CD14-positive monocyte (primary cell): ENCODE measurements around the gene CMTM8. TPM values are rescaled to one million over a fixed set of nuclear protein-coding genes. Genes with fewer than 3 reads are reported as not detected.

Experiments used
- DNase-seq, 3 donors: peaks; one replicate each; pipeline ENCODE4 v3.0.0-alpha.2; 2011 to 2022
- H2AFZ ChIP-seq: 2 replicates; pipeline ENCODE4 v1.6.0; 2012; ENCODE audit warnings: mild to moderate bottlenecking, low read depth, low read length, inconsistent platforms; ENCODE audit not compliant: insufficient read depth, poor library complexity, severe bottlenecking
- H3K27ac ChIP-seq, 2 donors: 1 replicate in 1 of 2; 2 replicates in 1 of 2; pipeline ENCODE4 v1.5.1; 2012 to 2013; ENCODE audit warnings: low read length in 2 of 2, control low read depth in 1 of 2, inconsistent platforms in 1 of 2, low read depth in 1 of 2, mild to moderate bottlenecking in 1 of 2
- H3K27me3 ChIP-seq, 2 donors: one replicate each; pipeline versions ENCODE4 v1.6.0 to v1.6.1; 2011 to 2013; ENCODE audit warnings: low read length in 2 of 2; ENCODE audit not compliant: control insufficient read depth in 2 of 2, insufficient read depth in 2 of 2
- H3K36me3 ChIP-seq, 2 donors: replicated peaks in 1 of 2; 1 replicate in 1 of 2; 2 replicates in 1 of 2; pipeline versions ENCODE4 v1.5.1 to v1.6.1; 2012 to 2013; ENCODE audit warnings: low read length in 2 of 2, control low read depth in 1 of 2, inconsistent platforms in 1 of 2, mild to moderate bottlenecking in 1 of 2; ENCODE audit not compliant: insufficient read depth in 2 of 2, control insufficient read depth in 1 of 2
- H3K4me1 ChIP-seq, 2 donors: 1 replicate in 1 of 2; 2 replicates in 1 of 2; pipeline versions ENCODE4 v1.5.1 to v1.6.1; 2012 to 2013; ENCODE audit warnings: low read length in 2 of 2, control low read depth in 1 of 2, inconsistent platforms in 1 of 2, mild to moderate bottlenecking in 1 of 2, moderate library complexity in 1 of 2; ENCODE audit not compliant: insufficient read depth in 2 of 2, control insufficient read depth in 1 of 2
- H3K4me2 ChIP-seq: replicated peaks from 2 replicates; pipeline ENCODE3; 2012; ENCODE audit warnings: low read length, moderate library complexity, mild to moderate bottlenecking; ENCODE audit not compliant: poor library complexity, severe bottlenecking; ENCODE audit errors: extremely low read depth
- H3K4me3 ChIP-seq, 3 experiments: fragments of 200-600 bp in 1 of 3; sonication (generic) in 1 of 3; replicated peaks in 1 of 3; 1 replicate in 2 of 3; 2 replicates in 1 of 3; pipeline ENCODE4 v1.5.1; 2011 to 2013; ENCODE audit warnings: low read length in 3 of 3, mild to moderate bottlenecking in 3 of 3, control low read depth in 2 of 3, low read depth in 2 of 3, inconsistent platforms in 1 of 3, moderate library complexity in 1 of 3
- H3K79me2 ChIP-seq: 2 replicates; pipeline ENCODE4 v1.6.0; 2012; ENCODE audit warnings: mild to moderate bottlenecking, control low read depth, inconsistent platforms, low read length, moderate library complexity; ENCODE audit not compliant: insufficient read depth
- H3K9ac ChIP-seq: 2 replicates; pipeline ENCODE4 v1.6.0; 2017; ENCODE audit warnings: low read length, mild to moderate bottlenecking; ENCODE audit not compliant: insufficient read depth, poor library complexity, severe bottlenecking
- H3K9me3 ChIP-seq, 2 donors: replicated peaks in 1 of 2; 1 replicate in 1 of 2; 2 replicates in 1 of 2; pipeline versions ENCODE4 v1.5.1 to v1.6.1; 2012 to 2013; ENCODE audit warnings: low read length in 2 of 2, control low read depth in 1 of 2; ENCODE audit not compliant: control insufficient read depth in 1 of 2, insufficient read depth in 1 of 2
- H4K20me1 ChIP-seq: 2 replicates; pipeline ENCODE4 v1.6.0; 2012; ENCODE audit warnings: mild to moderate bottlenecking, low read length, control low read depth, moderate library complexity; ENCODE audit not compliant: insufficient read depth
- H3K27ac Mint-ChIP-seq, 7 donors: one replicate each; pipeline ENCODE4 v1.8.0; 2020; ENCODE audit warnings: mild to moderate bottlenecking in 7 of 7, mixed read lengths in 7 of 7, moderate library complexity in 6 of 7, inconsistent platforms in 2 of 7
- H3K27me3 Mint-ChIP-seq, 3 donors: one replicate each; pipeline ENCODE4 v1.8.0; 2021 to 2022; ENCODE audit warnings: low read depth in 3 of 3, mild to moderate bottlenecking in 3 of 3, mixed read lengths in 3 of 3, moderate library complexity in 3 of 3, inconsistent platforms in 1 of 3
- H3K36me3 Mint-ChIP-seq, 2 donors: one replicate each; pipeline ENCODE4 v1.8.0; 2020; ENCODE audit warnings: mixed read lengths in 2 of 2, inconsistent platforms in 1 of 2, mild to moderate bottlenecking in 1 of 2
- H3K4me1 Mint-ChIP-seq: one replicate; pipeline ENCODE4 v1.8.0; 2020; ENCODE audit warnings: mild to moderate bottlenecking, mixed read lengths
- H3K4me3 Mint-ChIP-seq, 2 donors: one replicate each; pipeline ENCODE4 v1.8.0; 2020; ENCODE audit warnings: mild to moderate bottlenecking in 2 of 2, mixed read lengths in 2 of 2, moderate library complexity in 1 of 2
- H3K9me3 Mint-ChIP-seq, 7 donors: one replicate each; pipeline ENCODE4 v1.8.0; 2020 to 2022; ENCODE audit warnings: mixed read lengths in 7 of 7, mild to moderate bottlenecking in 6 of 7, moderate library complexity in 6 of 7, inconsistent platforms in 2 of 7
- WGBS: methylation state at CpG from one replicate; pipeline ENCODE4 v1.1.5; 2013; ENCODE audit warnings: missing lambda C conversion rate; ENCODE audit not compliant: insufficient coverage; 5-methylcytosine and 5-hydroxymethylcytosine counted together
- intact Hi-C, 2 donors: fragments of 100-400 bp; cut with micrococcal nuclease; formaldehyde crosslinking; loops; one replicate each; pipeline versions ENCODE4 v1.15.0 to v1.15.1; 2023
- polyA plus RNA-seq, 3 donors: library from polyadenylated mRNA; depleted of rRNA in 1 of 3; unstranded in 2 of 3; stranded (reverse) in 1 of 3; fragments of 300-500 nt in 2 of 3; fragments of >200 nt in 1 of 3; fragmentation: Illumina TruSeq in 2 of 3; gene quantifications; 1 replicate in 2 of 3; 2 replicates in 1 of 3; pipeline ENCODE4 v1.2.3, GENCODE V29; 2012 to 2021
- TF ChIP-seq, protein P1 (sequence below): fragments of 200-600 bp; IDR thresholded peaks from one replicate; pipeline ENCODE4 v1.8.0; 2022; ENCODE audit warnings: antibody characterized with exemption, mild to moderate bottlenecking

Gene CMTM8
- polyA plus RNA-seq, 3 donors: 0.46 to 2.5 (median 0.94) TPM

DNA sequence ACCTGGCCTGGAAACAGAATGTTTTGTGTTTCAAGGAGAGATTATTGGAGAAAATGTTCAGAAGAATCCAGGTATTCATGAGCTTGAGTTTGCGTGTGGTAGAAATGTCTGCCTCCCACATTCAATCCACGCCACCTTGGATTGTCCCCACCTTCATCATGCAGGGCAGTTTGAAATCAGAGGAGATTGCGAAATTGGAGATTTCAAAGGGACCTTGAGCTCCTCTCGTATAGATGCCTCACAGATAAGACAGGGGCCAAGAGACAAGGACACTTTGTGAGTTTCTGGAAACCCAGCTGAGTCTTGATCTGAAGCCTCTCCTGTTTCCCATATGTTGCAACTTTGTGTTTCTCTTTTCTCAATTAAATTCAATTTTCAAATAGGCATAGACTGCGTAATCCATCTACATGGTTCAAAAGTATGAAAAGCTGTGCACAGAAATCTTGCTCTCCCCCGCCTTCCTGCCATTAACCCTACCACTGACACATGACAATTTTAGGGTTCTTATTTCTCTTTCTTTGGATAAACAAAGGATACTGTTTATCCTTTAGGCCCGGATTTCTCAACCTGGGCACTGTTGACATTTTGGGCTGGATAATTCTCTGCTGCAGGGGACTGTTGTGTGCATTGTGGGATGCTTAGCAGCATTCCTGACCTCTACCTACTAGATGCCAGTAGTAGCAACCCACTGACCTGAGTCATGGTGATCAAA, 53.8 kb downstream of the CMTM8 start:
- no peaks in the 10 kb centered on the region for H3K79me2 ChIP-seq
- Mint-ChIP-seq H3K9me3 (no peaks in the 10 kb centered on the region), H3K27ac (peak overlapping the region in 1 of 7 donors; percentile 30), H3K4me1 (peaks cover 2% of the 10 kb centered on the region), H3K4me3 (no peak overlapping the region), H3K36me3 (no peaks in the 10 kb centered on the region), H3K27me3 (peaks cover 0 to 4% (median 3%) of the 10 kb centered on the region in 3 donors)
- H3K4me1 ChIP-seq: no peaks in the 10 kb centered on the region
- H4K20me1 ChIP-seq: no peaks in the 10 kb centered on the region
- no peak overlapping the region for H3K27ac ChIP-seq
- no peak overlapping the region for H3K9ac ChIP-seq
- no peak overlapping the region for H3K4me3 ChIP-seq
- no peaks in the 10 kb centered on the region for H3K27me3 ChIP-seq
- H2AFZ ChIP-seq: no peak overlapping the region
- intact Hi-C loops: no loop called here
- TF ChIP-seq, protein P1, sequence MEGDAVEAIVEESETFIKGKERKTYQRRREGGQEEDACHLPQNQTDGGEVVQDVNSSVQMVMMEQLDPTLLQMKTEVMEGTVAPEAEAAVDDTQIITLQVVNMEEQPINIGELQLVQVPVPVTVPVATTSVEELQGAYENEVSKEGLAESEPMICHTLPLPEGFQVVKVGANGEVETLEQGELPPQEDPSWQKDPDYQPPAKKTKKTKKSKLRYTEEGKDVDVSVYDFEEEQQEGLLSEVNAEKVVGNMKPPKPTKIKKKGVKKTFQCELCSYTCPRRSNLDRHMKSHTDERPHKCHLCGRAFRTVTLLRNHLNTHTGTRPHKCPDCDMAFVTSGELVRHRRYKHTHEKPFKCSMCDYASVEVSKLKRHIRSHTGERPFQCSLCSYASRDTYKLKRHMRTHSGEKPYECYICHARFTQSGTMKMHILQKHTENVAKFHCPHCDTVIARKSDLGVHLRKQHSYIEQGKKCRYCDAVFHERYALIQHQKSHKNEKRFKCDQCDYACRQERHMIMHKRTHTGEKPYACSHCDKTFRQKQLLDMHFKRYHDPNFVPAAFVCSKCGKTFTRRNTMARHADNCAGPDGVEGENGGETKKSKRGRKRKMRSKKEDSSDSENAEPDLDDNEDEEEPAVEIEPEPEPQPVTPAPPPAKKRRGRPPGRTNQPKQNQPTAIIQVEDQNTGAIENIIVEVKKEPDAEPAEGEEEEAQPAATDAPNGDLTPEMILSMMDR: no peak
- no peak for DNase-seq
- no peaks in the 10 kb centered on the region for H3K9me3 ChIP-seq
- no peaks in the 10 kb centered on the region for H3K36me3 ChIP-seq
- whole genome bisulfite sequencing: 75% methylated on average over 4 of the region's 7 CpGs
- H3K4me2 ChIP-seq: no peak overlapping the region

DNA sequence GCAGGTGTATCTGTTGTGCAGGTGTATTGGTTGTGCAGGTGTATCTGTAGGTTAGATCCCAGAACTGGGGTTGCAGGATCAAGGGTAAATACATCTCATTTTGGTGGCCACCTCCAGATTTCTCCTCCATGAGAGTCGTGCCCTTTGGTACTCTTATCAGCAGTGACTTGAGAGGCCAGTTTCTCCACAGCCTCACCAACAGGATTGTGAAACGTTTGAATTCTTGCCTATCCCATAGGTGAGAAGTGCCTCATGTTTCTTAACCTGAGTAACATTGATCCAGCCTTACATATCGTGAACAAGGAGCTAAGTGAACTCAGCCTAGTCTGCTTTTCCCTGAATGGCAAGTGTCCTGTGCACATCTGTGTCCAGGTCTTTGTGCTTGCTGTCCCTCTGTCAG, 55.4 kb downstream of the CMTM8 start:
- no peak overlapping the region for H3K27ac ChIP-seq
- peaks cover 0 to 5% (median 3%) of the 10 kb centered on the region in 3 donors for H3K27me3 Mint-ChIP-seq
- H3K4me3 Mint-ChIP-seq: no peak overlapping the region
- no peaks in the 10 kb centered on the region for H3K79me2 ChIP-seq
- WGBS: 80% methylated on average over 3 of the region's 3 CpGs
- TF ChIP-seq, protein P1: no peak
- H3K4me1 ChIP-seq: no peaks in the 10 kb centered on the region
- no peak overlapping the region for H3K4me3 ChIP-seq
- H3K36me3 Mint-ChIP-seq: no peaks in the 10 kb centered on the region
- H3K36me3 ChIP-seq: no peaks in the 10 kb centered on the region
- peak overlapping the region in 1 of 7 donors; percentile 45 for H3K27ac Mint-ChIP-seq
- no peaks in the 10 kb centered on the region for H3K27me3 ChIP-seq
- H3K9me3 ChIP-seq: no peaks in the 10 kb centered on the region
- H4K20me1 ChIP-seq: no peaks in the 10 kb centered on the region
- DNase-seq: no peak
- H3K9ac ChIP-seq: no peak overlapping the region
- intact Hi-C loops: no loop called here
- peaks cover 2% of the 10 kb centered on the region for H3K4me1 Mint-ChIP-seq
- H3K9me3 Mint-ChIP-seq: no peaks in the 10 kb centered on the region
- H2AFZ ChIP-seq: no peak overlapping the region
- H3K4me2 ChIP-seq: no peak overlapping the region
